Endodermal cell (in vitro differentiated cells): Measurements from ENCODE around the gene PKD2L1. TPM values are rescaled to one million over a fixed set of nuclear protein-coding genes. Genes with fewer than 3 reads are reported as not detected.

Experiments used
- DNase-seq: peaks from one replicate; pipeline ENCODE4 v3.0.0-alpha.2; 2017
- H3K27ac ChIP-seq: 2 replicates; pipeline ENCODE4 v1.5.1; 2013; ENCODE audit warnings: mild to moderate bottlenecking, low read depth, low read length, moderate library complexity
- H3K27me3 ChIP-seq: 2 replicates; pipeline ENCODE4 v1.6.1; 2013; ENCODE audit warnings: mild to moderate bottlenecking, low read length, moderate library complexity; ENCODE audit not compliant: insufficient read depth, control insufficient read depth, poor library complexity, severe bottlenecking
- H3K36me3 ChIP-seq: 2 replicates; pipeline ENCODE4 v1.7.0; 2013; ENCODE audit warnings: mild to moderate bottlenecking, low read length, moderate library complexity; ENCODE audit not compliant: control insufficient read depth, insufficient read depth
- H3K4me1 ChIP-seq: one replicate; pipeline ENCODE4 v1.7.0; 2013; ENCODE audit warnings: low read length; ENCODE audit not compliant: control insufficient read depth, insufficient read depth
- H3K4me3 ChIP-seq: 2 replicates; pipeline ENCODE4 v1.5.1; 2013; ENCODE audit warnings: mild to moderate bottlenecking, low read length, moderate library complexity
- H3K9ac ChIP-seq: 2 replicates; pipeline ENCODE4 v1.6.1; 2013; ENCODE audit warnings: mild to moderate bottlenecking, low read length, moderate library complexity; ENCODE audit not compliant: poor library complexity, severe bottlenecking; ENCODE audit errors: extremely low read depth
- H3K9me3 ChIP-seq: 2 replicates; pipeline ENCODE4 v1.6.1; 2013; ENCODE audit warnings: mild to moderate bottlenecking, low read length, moderate library complexity; ENCODE audit not compliant: control insufficient read depth
- H3K27ac Mint-ChIP-seq: 2 replicates; pipeline ENCODE4 v1.8.0; 2020; ENCODE audit warnings: mixed read lengths
- H3K27me3 Mint-ChIP-seq: 2 replicates; pipeline ENCODE4 v1.8.0; 2021; ENCODE audit warnings: mild to moderate bottlenecking, mixed read lengths; ENCODE audit not compliant: insufficient read depth
- H3K36me3 Mint-ChIP-seq: 2 replicates; pipeline ENCODE4 v1.8.0; 2020; ENCODE audit warnings: low read depth, mixed read lengths
- H3K4me1 Mint-ChIP-seq: 2 replicates; pipeline ENCODE4 v1.8.0; 2020; ENCODE audit warnings: mixed read lengths
- H3K4me3 Mint-ChIP-seq: 2 replicates; pipeline ENCODE4 v1.8.0; 2020; ENCODE audit warnings: mild to moderate bottlenecking, moderate library complexity, mixed read lengths
- H3K9me3 Mint-ChIP-seq: 2 replicates; pipeline ENCODE4 v1.8.0; 2020; ENCODE audit warnings: mild to moderate bottlenecking, mixed read lengths
- WGBS, 2 experiments: methylation state at CpG; one replicate each; pipeline versions ENCODE4 v1.1.5 to v1.1.7; 2013; ENCODE audit warnings: missing lambda C conversion rate in 2 of 2, mixed read lengths in 1 of 2; ENCODE audit not compliant: insufficient coverage in 1 of 2, insufficient read length in 1 of 2; 5-methylcytosine and 5-hydroxymethylcytosine counted together
- total RNA-seq, 2 donors: library from RNA; stranded (reverse); fragmentation: NEBNext Ultra II Directional in 1 of 2; extraction: Animal tissue kit (Norgen Biotek cat#: 25700) in 1 of 2; gene quantifications; 2 replicates in 1 of 2; 3 replicates in 1 of 2; pipeline ENCODE4 v1.2.1, GENCODE V29; 2021
- TF ChIP-seq, protein P1 (sequence below): fragments of 200-600 bp; sonication (generic); conservative IDR thresholded peaks from 2 replicates; pipeline ENCODE4 v1.5.0; 2021; ENCODE audit warnings: antibody characterized with exemption, mild to moderate bottlenecking

The PKD2L1 gene
- total RNA-seq, 2 donors from 2014 or later, result not detected

DNA sequence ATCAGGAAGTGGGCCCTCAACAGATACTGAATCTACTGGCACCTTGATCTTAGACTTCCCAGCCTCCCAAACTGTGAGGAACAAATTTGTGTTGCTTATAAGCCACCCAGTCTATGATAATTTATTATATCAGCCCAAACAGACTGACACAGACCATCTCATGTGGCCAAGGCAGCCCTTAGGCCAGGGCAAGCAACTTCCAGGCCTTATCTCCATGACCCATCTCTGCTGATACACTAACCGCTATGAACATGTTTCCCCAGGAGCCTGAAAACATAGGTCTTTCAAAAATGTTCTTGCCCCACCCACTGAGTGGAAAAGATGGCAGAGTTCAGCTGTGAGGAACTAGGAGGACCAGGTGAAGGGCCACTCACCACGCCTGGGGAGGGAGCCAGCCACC lies 40.4 kb downstream of the PKD2L1 start:
- Histone ChIP-seq H3K4me3 (no peak overlapping the region), H3K36me3 (no peaks in the 10 kb centered on the region), H3K27me3 (peaks cover 33% of the 10 kb centered on the region), H3K9me3 (no peaks in the 10 kb centered on the region), H3K9ac (no peak overlapping the region), H3K27ac (no peak overlapping the region), H3K4me1 (peaks cover 4% of the 10 kb centered on the region)
- WGBS, 2 experiments, result 91 to 100% methylated on average over 1 to 2 of the region's 2 CpGs
- H3K4me3 Mint-ChIP-seq, result no peak overlapping the region
- TF ChIP-seq, protein P1, sequence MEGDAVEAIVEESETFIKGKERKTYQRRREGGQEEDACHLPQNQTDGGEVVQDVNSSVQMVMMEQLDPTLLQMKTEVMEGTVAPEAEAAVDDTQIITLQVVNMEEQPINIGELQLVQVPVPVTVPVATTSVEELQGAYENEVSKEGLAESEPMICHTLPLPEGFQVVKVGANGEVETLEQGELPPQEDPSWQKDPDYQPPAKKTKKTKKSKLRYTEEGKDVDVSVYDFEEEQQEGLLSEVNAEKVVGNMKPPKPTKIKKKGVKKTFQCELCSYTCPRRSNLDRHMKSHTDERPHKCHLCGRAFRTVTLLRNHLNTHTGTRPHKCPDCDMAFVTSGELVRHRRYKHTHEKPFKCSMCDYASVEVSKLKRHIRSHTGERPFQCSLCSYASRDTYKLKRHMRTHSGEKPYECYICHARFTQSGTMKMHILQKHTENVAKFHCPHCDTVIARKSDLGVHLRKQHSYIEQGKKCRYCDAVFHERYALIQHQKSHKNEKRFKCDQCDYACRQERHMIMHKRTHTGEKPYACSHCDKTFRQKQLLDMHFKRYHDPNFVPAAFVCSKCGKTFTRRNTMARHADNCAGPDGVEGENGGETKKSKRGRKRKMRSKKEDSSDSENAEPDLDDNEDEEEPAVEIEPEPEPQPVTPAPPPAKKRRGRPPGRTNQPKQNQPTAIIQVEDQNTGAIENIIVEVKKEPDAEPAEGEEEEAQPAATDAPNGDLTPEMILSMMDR, result no peak
- H3K36me3 Mint-ChIP-seq, result peaks cover 2% of the 10 kb centered on the region
- peaks cover 11% of the 10 kb centered on the region for H3K4me1 Mint-ChIP-seq
- peaks cover 28% of the 10 kb centered on the region for H3K27me3 Mint-ChIP-seq
- H3K9me3 Mint-ChIP-seq, result no peaks in the 10 kb centered on the region
- H3K27ac Mint-ChIP-seq, result no peak overlapping the region
- no peak for DNase-seq

DNA sequence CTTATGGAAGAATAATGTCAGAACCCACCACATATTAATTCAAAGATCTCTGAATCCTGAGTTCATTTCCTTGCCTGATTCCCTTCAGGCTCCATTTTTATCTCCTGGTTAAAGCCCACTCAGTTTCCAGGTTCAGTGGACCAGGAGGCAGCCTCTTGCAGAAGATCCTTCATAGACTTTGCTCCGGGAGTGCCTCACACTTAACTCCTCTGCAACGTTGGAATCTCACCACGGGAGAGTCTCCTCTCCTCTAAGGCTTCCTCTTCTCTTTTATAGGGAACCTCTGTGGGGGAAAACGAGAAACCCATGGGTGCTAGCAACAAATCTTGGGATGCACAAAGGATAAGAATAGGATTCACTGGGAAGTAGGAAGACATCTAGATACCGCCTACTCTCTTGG lies 41.8 kb downstream of the PKD2L1 start:
- H3K27me3 Mint-ChIP-seq, result peaks cover 18% of the 10 kb centered on the region
- no peak for DNase-seq
- no peaks in the 10 kb centered on the region for H3K9me3 ChIP-seq
- H3K36me3 ChIP-seq, result peaks cover 2% of the 10 kb centered on the region
- H3K4me1 Mint-ChIP-seq, result peaks cover 14% of the 10 kb centered on the region
- H3K4me3 Mint-ChIP-seq, result no peak overlapping the region
- no peak overlapping the region for H3K9ac ChIP-seq
- no peak overlapping the region for H3K4me3 ChIP-seq
- H3K4me1 ChIP-seq, result peaks cover 4% of the 10 kb centered on the region
- no peak overlapping the region for H3K27ac Mint-ChIP-seq
- H3K27ac ChIP-seq, result no peak overlapping the region
- peaks cover 2% of the 10 kb centered on the region for H3K36me3 Mint-ChIP-seq
- peaks cover 30% of the 10 kb centered on the region for H3K27me3 ChIP-seq
- H3K9me3 Mint-ChIP-seq, result no peaks in the 10 kb centered on the region
- TF ChIP-seq, protein P1, result no peak
- WGBS, 2 experiments, result 95 to 100% methylated on average over 2 to 5 of the region's 5 CpGs

DNA sequence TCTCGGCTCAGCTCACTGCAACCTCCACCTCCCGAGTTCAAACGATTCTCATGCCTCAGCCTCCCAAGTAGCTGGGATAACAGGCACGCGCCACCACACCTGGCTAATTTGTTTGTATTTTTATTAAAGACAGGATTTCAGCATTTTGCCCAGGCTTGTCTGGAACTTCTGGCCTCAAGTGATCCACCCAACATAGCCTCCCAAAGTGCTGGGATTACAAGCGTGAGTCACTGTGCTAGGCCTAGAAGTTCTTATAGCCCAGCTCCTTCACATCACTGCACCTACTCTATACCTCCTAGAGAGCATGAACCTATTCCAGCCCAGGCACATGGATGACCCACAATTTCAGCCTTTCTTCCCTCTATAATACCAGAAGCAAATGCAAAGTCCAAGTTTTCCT lies 42.3 kb downstream of the PKD2L1 start:
- TF ChIP-seq, protein P1, result no peak
- DNase-seq, result no peak
- H3K36me3 ChIP-seq, result peaks cover 6% of the 10 kb centered on the region
- WGBS, 2 experiments, result 91 to 100% methylated on average over 4 to 6 of the region's 6 CpGs
- no peak overlapping the region for H3K4me3 Mint-ChIP-seq
- peaks cover 2% of the 10 kb centered on the region for H3K36me3 Mint-ChIP-seq
- peaks cover 15% of the 10 kb centered on the region for H3K27me3 Mint-ChIP-seq
- no peaks in the 10 kb centered on the region for H3K9me3 ChIP-seq
- H3K9ac ChIP-seq, result no peak overlapping the region
- H3K27ac ChIP-seq, result no peak overlapping the region
- peaks cover 14% of the 10 kb centered on the region for H3K4me1 Mint-ChIP-seq
- H3K27ac Mint-ChIP-seq, result no peak overlapping the region
- H3K4me3 ChIP-seq, result no peak overlapping the region
- no peaks in the 10 kb centered on the region for H3K9me3 Mint-ChIP-seq
- peaks cover 4% of the 10 kb centered on the region for H3K4me1 ChIP-seq
- H3K27me3 ChIP-seq, result peaks cover 25% of the 10 kb centered on the region
